GM12878 (cell line): Measurements from ENCODE around the gene MMP15. TPM values are rescaled to one million over a fixed set of nuclear protein-coding genes. Genes with fewer than 3 reads are reported as not detected.

Experiments
- ATF7 ChIP-seq: fragments of 450-650 bp; IDR thresholded peaks from 2 replicates; pipeline ENCODE4 v1.6.1; 2016; ENCODE audit warnings: low read depth, mild to moderate bottlenecking
- CHD4 ChIP-seq: fragments of 200-600 bp; sonication (generic); IDR thresholded peaks from 2 replicates; pipeline ENCODE4 v1.6.1; 2016; ENCODE audit warnings: mild to moderate bottlenecking
- HDAC2 ChIP-seq: fragments of 200-600 bp; sonication (generic); IDR thresholded peaks from 2 replicates; pipeline ENCODE4 v1.6.1; 2017
- KDM1A ChIP-seq: fragments of 200-600 bp; sonication (generic); IDR thresholded peaks from 2 replicates; pipeline ENCODE4 v1.6.1; 2016; ENCODE audit warnings: borderline replicate concordance
- RB1 ChIP-seq: fragments of 450-650 bp; formaldehyde crosslinking; IDR thresholded peaks from 2 replicates; pipeline ENCODE4 v1.6.1; 2017; ENCODE audit warnings: mild to moderate bottlenecking, borderline replicate concordance
- SREBF1 ChIP-seq: IDR thresholded peaks from 2 replicates; pipeline ENCODE4 v1.6.1; 2012; ENCODE audit warnings: mild to moderate bottlenecking, low read length
- SREBF2 ChIP-seq: IDR thresholded peaks from 2 replicates; pipeline ENCODE4 v1.6.1; 2012; ENCODE audit warnings: mild to moderate bottlenecking, low read length
- TCF3 ChIP-seq: IDR thresholded peaks from 2 replicates; pipeline ENCODE4 v1.6.1; 2012; ENCODE audit warnings: low read depth, mild to moderate bottlenecking, low read length, borderline replicate concordance; ENCODE audit not compliant: insufficient read depth
- polyA plus RNA-seq, 11 experiments: library from polyadenylated mRNA; depleted of rRNA in 4 of 11; unstranded in 6 of 11; stranded (reverse) in 5 of 11; fragments of >200 nt; fragmentation: Nextera tagmentation in 4 of 11; fragmentation: Illumina TruSeq in 1 of 11; extraction: Ambion mirVana in 4 of 11; extraction: Trizol in 1 of 11; gene quantifications; 1 replicate in 1 of 11; 2 replicates in 10 of 11; pipeline versions ENCODE4 v1.2.1 to v1.2.3, GENCODE V29; 2011 to 2016; ENCODE audit warnings: inconsistent platforms in 2 of 11, missing spikeins in 2 of 11, low read depth in 1 of 11
- total RNA-seq, 4 experiments: library from RNA; depleted of rRNA in 3 of 4; stranded (reverse); fragments of >200 nt in 3 of 4; fragmentation: Illumina TruSeq in 1 of 4; extraction: Trizol in 1 of 4; gene quantifications; 2 replicates each; pipeline versions ENCODE4 v1.2.1 to v1.2.3, GENCODE V29; 2013 to 2021
- TF ChIP-seq, protein P1 (sequence below): fragments of 450-650 bp; IDR thresholded peaks from 2 replicates; pipeline ENCODE4 v1.6.1; 2017; ENCODE audit warnings: mild to moderate bottlenecking
- TF ChIP-seq, protein P2 (sequence below): fragments of 450-650 bp; formaldehyde crosslinking; IDR thresholded peaks from 2 replicates; pipeline ENCODE4 v1.4.0; 2020; ENCODE audit warnings: mild to moderate bottlenecking, moderate library complexity
- TF ChIP-seq, protein P3 (sequence below): fragments of 450-650 bp; IDR thresholded peaks from 2 replicates; pipeline ENCODE4 v1.6.1; 2017; ENCODE audit warnings: mild to moderate bottlenecking, moderate library complexity
- TF ChIP-seq, protein P4 (sequence below): fragments of 450-650 bp; IDR thresholded peaks from 2 replicates; pipeline ENCODE4 v1.6.1; 2017; ENCODE audit warnings: borderline replicate concordance

MMP15 gene
- total and polyA plus RNA-seq, 10 of the 15 experiments (the other 5 are each of a cell fraction or from before 2014, with no cell fraction given): 0.08 to 0.56 (median 0.10) TPM; not detected in 7

DNA sequence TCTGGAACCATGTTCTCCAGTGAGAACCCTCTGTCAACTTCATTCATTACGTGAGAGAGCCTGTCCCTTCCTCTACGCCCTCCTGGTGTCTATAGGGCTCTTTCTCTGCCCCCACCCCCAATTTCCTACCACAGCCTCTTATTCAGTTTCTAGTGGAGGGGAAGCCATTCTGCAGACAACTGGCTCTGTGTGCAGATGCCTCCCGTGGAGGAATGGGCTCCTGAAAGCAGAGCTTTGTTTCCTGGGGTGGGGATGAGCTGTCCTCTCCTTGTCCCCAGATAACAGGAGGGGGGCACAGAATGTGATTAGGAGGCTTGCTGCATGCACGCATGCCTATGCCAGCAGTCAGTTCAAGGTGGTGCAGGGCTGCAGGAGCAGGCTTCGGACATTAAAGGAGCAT lies 31.6 kb downstream of the MMP15 start (continued):
- TF ChIP-seq, protein P1, sequence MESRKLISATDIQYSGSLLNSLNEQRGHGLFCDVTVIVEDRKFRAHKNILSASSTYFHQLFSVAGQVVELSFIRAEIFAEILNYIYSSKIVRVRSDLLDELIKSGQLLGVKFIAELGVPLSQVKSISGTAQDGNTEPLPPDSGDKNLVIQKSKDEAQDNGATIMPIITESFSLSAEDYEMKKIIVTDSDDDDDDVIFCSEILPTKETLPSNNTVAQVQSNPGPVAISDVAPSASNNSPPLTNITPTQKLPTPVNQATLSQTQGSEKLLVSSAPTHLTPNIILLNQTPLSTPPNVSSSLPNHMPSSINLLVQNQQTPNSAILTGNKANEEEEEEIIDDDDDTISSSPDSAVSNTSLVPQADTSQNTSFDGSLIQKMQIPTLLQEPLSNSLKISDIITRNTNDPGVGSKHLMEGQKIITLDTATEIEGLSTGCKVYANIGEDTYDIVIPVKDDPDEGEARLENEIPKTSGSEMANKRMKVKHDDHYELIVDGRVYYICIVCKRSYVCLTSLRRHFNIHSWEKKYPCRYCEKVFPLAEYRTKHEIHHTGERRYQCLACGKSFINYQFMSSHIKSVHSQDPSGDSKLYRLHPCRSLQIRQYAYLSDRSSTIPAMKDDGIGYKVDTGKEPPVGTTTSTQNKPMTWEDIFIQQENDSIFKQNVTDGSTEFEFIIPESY: no peak
- TF ChIP-seq HDAC2 (no peak), RB1 (no peak), ATF7 (no peak), TCF3 (no peak), SREBF2 (no peak), CHD4 (no peak), KDM1A (no peak), SREBF1 (no peak)
- TF ChIP-seq, protein P2, sequence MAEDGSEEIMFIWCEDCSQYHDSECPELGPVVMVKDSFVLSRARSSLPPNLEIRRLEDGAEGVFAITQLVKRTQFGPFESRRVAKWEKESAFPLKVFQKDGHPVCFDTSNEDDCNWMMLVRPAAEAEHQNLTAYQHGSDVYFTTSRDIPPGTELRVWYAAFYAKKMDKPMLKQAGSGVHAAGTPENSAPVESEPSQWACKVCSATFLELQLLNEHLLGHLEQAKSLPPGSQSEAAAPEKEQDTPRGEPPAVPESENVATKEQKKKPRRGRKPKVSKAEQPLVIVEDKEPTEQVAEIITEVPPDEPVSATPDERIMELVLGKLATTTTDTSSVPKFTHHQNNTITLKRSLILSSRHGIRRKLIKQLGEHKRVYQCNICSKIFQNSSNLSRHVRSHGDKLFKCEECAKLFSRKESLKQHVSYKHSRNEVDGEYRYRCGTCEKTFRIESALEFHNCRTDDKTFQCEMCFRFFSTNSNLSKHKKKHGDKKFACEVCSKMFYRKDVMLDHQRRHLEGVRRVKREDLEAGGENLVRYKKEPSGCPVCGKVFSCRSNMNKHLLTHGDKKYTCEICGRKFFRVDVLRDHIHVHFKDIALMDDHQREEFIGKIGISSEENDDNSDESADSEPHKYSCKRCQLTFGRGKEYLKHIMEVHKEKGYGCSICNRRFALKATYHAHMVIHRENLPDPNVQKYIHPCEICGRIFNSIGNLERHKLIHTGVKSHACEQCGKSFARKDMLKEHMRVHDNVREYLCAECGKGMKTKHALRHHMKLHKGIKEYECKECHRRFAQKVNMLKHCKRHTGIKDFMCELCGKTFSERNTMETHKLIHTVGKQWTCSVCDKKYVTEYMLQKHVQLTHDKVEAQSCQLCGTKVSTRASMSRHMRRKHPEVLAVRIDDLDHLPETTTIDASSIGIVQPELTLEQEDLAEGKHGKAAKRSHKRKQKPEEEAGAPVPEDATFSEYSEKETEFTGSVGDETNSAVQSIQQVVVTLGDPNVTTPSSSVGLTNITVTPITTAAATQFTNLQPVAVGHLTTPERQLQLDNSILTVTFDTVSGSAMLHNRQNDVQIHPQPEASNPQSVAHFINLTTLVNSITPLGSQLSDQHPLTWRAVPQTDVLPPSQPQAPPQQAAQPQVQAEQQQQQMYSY: no peak
- TF ChIP-seq, protein P3, sequence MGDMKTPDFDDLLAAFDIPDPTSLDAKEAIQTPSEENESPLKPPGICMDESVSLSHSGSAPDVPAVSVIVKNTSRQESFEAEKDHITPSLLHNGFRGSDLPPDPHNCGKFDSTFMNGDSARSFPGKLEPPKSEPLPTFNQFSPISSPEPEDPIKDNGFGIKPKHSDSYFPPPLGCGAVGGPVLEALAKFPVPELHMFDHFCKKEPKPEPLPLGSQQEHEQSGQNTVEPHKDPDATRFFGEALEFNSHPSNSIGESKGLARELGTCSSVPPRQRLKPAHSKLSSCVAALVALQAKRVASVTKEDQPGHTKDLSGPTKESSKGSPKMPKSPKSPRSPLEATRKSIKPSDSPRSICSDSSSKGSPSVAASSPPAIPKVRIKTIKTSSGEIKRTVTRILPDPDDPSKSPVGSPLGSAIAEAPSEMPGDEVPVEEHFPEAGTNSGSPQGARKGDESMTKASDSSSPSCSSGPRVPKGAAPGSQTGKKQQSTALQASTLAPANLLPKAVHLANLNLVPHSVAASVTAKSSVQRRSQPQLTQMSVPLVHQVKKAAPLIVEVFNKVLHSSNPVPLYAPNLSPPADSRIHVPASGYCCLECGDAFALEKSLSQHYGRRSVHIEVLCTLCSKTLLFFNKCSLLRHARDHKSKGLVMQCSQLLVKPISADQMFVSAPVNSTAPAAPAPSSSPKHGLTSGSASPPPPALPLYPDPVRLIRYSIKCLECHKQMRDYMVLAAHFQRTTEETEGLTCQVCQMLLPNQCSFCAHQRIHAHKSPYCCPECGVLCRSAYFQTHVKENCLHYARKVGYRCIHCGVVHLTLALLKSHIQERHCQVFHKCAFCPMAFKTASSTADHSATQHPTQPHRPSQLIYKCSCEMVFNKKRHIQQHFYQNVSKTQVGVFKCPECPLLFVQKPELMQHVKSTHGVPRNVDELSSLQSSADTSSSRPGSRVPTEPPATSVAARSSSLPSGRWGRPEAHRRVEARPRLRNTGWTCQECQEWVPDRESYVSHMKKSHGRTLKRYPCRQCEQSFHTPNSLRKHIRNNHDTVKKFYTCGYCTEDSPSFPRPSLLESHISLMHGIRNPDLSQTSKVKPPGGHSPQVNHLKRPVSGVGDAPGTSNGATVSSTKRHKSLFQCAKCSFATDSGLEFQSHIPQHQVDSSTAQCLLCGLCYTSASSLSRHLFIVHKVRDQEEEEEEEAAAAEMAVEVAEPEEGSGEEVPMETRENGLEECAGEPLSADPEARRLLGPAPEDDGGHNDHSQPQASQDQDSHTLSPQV: no peak
- TF ChIP-seq, protein P4, sequence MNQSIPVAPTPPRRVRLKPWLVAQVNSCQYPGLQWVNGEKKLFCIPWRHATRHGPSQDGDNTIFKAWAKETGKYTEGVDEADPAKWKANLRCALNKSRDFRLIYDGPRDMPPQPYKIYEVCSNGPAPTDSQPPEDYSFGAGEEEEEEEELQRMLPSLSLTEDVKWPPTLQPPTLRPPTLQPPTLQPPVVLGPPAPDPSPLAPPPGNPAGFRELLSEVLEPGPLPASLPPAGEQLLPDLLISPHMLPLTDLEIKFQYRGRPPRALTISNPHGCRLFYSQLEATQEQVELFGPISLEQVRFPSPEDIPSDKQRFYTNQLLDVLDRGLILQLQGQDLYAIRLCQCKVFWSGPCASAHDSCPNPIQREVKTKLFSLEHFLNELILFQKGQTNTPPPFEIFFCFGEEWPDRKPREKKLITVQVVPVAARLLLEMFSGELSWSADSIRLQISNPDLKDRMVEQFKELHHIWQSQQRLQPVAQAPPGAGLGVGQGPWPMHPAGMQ: no peak
